ENCODE measurements around the gene PRKCH. TPM values are rescaled to one million over a fixed set of nuclear protein-coding genes. Genes with fewer than 3 reads are reported as not detected.

Gene PRKCH
- total RNA-seq, 2 experiments from 2014 or later = 193 to 194 TPM

- Mint-ChIP-seq H3K27ac (peak overlapping the region; percentile 83), H3K9me3 (no peaks in the 10 kb centered on the region), H3K36me3 (ENCODE audit: low read depth) (peaks cover 77% of the 10 kb centered on the region), H3K4me1 (ENCODE audit: low read depth) (peaks cover 88% of the 10 kb centered on the region), H3K27me3 (no peaks in the 10 kb centered on the region), H3K4me3 (no peak overlapping the region)
- POLR2A ChIA-PET = interaction anchor here (0.6 to 2.0 kb wide), 7 partner anchors 9 to 71 kb away, joined by 3 to 5 read pairs (median 3); no protein-coding TSS in a partner anchor
- DNase-seq = no peak
- intact Hi-C loops (cut with micrococcal nuclease) = no loop called here
- CTCF ChIA-PET = interaction anchor here (0.8 to 2.0 kb wide), 11 partner anchors 8 to 278 kb away, joined by 3 to 8 read pairs (median 3); partner anchors contain the start of gene PRKCH
- ATAC-seq = no peak
- no peak for TF ChIP-seq CTCF (IDR thresholded peaks at IDR 0.05)
These were observed 73.2 kb downstream of the PRKCH start for GRCh38 chr14:61394542-61394941.

DNA sequence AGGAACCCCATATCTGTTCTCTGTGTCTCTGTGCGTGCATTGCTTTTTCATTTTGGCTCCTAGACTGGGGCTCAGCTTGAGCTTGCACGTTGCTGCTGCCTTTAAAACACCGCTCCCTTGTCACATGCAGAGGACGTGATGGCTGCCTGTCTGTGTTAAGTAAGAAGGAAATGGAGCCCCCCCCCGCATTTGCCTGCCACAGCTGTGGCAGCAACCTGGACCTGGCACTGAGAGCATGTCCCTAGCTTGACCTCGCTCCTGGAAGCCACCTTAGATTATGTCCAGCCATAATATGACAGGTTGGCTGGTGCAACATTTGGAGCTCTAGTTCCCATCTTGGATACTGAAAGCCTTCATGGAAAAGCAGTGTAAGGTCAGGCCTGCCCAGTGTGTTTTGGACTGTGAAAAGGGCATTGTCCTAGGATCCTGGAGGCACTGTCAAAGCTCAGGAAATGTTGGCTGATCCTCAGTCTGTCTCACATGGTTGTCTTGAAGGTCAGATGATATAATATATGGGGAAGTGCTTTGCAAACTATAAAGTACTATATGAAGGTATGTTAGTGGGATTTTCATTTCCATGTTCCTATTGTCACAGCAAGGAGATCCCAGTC is 73.8 kb downstream of the PRKCH start:
- H3K27me3 Mint-ChIP-seq = no peaks in the 10 kb centered on the region
- TF ChIP-seq CTCF (IDR thresholded peaks at IDR 0.05) = no peak
- ChIA-PET CTCF (interaction anchor here (0.8 to 2.0 kb wide), 11 partner anchors 8 to 126 kb away, joined by 3 to 8 read pairs (median 3); partner anchors contain the start of gene PRKCH), POLR2A (interaction anchor here (0.9 to 2.0 kb wide), 7 partner anchors 8 to 72 kb away, joined by 3 to 5 read pairs (median 3); no protein-coding TSS in a partner anchor)
- peaks cover 95% of the 10 kb centered on the region for H3K4me1 Mint-ChIP-seq (ENCODE audit: low read depth)
- H3K27ac Mint-ChIP-seq = peak overlapping the region; percentile 83
- ATAC-seq (no peak), DNase-seq (no peak)
- no peak overlapping the region for H3K4me3 Mint-ChIP-seq
- H3K9me3 Mint-ChIP-seq = no peaks in the 10 kb centered on the region
- H3K36me3 Mint-ChIP-seq (ENCODE audit: low read depth) = peaks cover 70% of the 10 kb centered on the region
- intact Hi-C loops (cut with micrococcal nuclease) = no loop called here

DNA sequence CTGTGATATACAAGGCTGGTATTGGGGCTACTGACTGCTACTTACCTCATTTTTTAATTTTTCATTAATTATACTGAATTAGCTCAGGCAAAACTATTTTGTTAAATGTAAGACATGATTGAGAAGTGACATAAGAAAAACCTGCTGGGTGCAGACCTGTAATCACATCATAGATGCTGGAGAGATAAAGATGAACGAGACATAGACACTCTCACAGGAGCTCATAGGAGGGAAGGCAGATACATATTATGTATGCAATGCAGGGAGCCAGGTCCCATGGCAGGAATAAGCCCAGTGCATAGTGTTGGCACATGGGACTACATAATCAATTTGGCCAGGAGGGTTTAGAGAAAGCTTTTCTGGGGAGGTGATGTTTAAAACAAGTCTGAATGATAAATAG is 74.9 kb downstream of the PRKCH start:
- peaks cover 69% of the 10 kb centered on the region for H3K36me3 Mint-ChIP-seq (ENCODE audit: low read depth)
- no peak for ATAC-seq
- H3K27me3 Mint-ChIP-seq = no peaks in the 10 kb centered on the region
- peak overlapping the region; percentile 87 for H3K27ac Mint-ChIP-seq
- no peaks in the 10 kb centered on the region for H3K9me3 Mint-ChIP-seq
- peak overlapping the region; percentile 7 for H3K4me3 Mint-ChIP-seq
- intact Hi-C loops (cut with micrococcal nuclease) = no loop called here
- TF ChIP-seq CTCF (IDR thresholded peaks at IDR 0.05) = no peak
- ChIA-PET POLR2A (interaction anchor here (1.1 to 2.0 kb wide), 6 partner anchors 8 to 62 kb away, joined by 3 to 5 read pairs (median 3); no protein-coding TSS in a partner anchor), CTCF (interaction anchor here (1.3 to 1.9 kb wide), 6 partner anchors 8 to 74 kb away, joined by 3 to 8 read pairs (median 5); partner anchors contain the start of gene PRKCH)
- no peak for DNase-seq
- H3K4me1 Mint-ChIP-seq (ENCODE audit: low read depth) = peaks cover 96% of the 10 kb centered on the region

DNA sequence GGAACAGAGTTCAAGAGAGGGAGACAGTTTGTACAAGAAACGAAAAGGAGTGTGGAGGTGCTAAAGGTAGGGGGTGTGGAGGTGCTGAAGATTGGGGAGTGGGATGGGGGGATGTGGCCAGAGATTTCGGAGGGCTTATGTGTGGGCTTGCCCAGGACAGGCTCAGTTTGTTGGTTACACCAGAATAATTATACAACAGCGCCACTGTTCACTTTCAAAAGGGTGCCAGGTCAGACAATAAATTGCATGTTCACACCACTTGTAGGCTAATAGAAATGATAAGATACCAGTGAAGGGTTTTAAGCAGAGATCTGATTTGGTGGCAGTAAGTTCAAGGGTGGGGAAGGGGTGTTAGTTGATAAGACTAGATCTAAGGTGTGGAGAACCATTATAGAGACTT is 75.3 kb downstream of the PRKCH start:
- H3K4me3 Mint-ChIP-seq = peak overlapping the region; percentile 7
- ChIA-PET POLR2A (interaction anchor here (1.2 to 1.4 kb wide), 4 partner anchors 9 to 62 kb away, joined by 3 to 4 read pairs (median 3); no protein-coding TSS in a partner anchor), CTCF (interaction anchor here (1.3 to 1.7 kb wide), 3 partner anchors 8 to 36 kb away, joined by 4 to 6 read pairs (median 4); no protein-coding TSS in a partner anchor)
- TF ChIP-seq CTCF (IDR thresholded peaks at IDR 0.05) = no peak
- H3K36me3 Mint-ChIP-seq (ENCODE audit: low read depth) = peaks cover 69% of the 10 kb centered on the region
- no peaks in the 10 kb centered on the region for H3K27me3 Mint-ChIP-seq
- H3K27ac Mint-ChIP-seq = peak overlapping the region; percentile 87
- H3K9me3 Mint-ChIP-seq = no peaks in the 10 kb centered on the region
- ATAC-seq = no peak
- intact Hi-C loops (cut with micrococcal nuclease) = no loop called here
- no peak for DNase-seq
- H3K4me1 Mint-ChIP-seq (ENCODE audit: low read depth) = peaks cover 96% of the 10 kb centered on the region

DNA sequence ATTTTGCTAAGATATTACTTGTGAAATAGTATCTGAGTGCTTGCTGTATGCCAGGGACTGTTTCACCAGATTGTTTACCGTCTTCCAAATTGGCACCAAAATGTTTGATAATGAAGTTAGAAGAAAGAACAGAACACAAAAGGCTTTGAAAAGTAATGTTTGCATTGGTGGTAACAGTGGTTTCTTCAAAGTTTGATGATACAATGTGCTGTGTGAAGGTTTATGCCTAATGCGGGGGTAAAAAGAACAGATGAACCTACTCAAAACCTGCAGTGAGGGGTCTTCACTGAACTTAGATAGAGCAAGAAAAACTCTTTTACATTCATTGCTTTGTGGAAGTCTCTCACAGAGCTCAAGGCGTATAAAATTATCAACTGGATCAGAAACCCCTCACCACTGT is 76.2 kb downstream of the PRKCH start:
- no peak for TF ChIP-seq CTCF (IDR thresholded peaks at IDR 0.05)
- H3K36me3 Mint-ChIP-seq (ENCODE audit: low read depth) = peaks cover 66% of the 10 kb centered on the region
- peaks cover 91% of the 10 kb centered on the region for H3K4me1 Mint-ChIP-seq (ENCODE audit: low read depth)
- ChIA-PET POLR2A (interaction anchor here (0.7 to 1.3 kb wide), 3 partner anchors 8 to 23 kb away, joined by 3 to 5 read pairs (median 4); no protein-coding TSS in a partner anchor), CTCF (interaction anchor here (1.3 to 1.7 kb wide), 2 partner anchors 8 to 9 kb away, joined by 4 to 6 read pairs; no protein-coding TSS in a partner anchor)
- intact Hi-C loops (cut with micrococcal nuclease) = no loop called here
- H3K27me3 Mint-ChIP-seq = no peaks in the 10 kb centered on the region
- DNase-seq (no peak), ATAC-seq (peak; percentile 14)
- peak overlapping the region; percentile 87 for H3K27ac Mint-ChIP-seq
- no peaks in the 10 kb centered on the region for H3K9me3 Mint-ChIP-seq
- peak overlapping the region; percentile 3 for H3K4me3 Mint-ChIP-seq

Measured in activated CD8-positive, alpha-beta T cell treated with anti-CD3 and anti-CD28 coated beads for 36 hours (primary cell).